GM21717 (cell line): ENCODE results near the gene MESD.

Experiments used
- ATAC-seq: cut with Tn5 transposase; IDR thresholded peaks from one replicate; pipeline ENCODE4 v1.9.1; 2021; ENCODE audit warnings: mild to moderate bottlenecking, moderate library complexity; ENCODE audit not compliant: unreplicated experiment

Gene MESD

DNA sequence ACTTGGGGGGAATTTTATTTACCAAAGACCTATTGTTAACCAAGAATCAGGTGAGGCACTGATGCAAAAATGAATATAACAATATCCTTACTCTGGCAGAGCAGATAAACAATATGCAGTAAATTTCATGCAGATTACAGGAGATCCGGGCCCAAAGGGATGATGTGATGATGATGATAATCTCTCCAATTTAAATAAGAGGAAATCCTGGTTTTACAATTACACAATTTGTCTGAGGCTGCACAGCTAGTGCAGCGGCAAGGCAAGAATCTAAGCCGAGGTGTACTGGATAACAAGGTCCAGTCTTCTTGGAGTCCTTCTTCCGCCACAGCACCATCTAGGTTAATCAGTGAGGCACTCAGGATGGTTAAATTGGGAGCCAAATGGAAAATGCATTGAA, 2.4 kb upstream of the MESD start:
- no peak for ATAC-seq

DNA sequence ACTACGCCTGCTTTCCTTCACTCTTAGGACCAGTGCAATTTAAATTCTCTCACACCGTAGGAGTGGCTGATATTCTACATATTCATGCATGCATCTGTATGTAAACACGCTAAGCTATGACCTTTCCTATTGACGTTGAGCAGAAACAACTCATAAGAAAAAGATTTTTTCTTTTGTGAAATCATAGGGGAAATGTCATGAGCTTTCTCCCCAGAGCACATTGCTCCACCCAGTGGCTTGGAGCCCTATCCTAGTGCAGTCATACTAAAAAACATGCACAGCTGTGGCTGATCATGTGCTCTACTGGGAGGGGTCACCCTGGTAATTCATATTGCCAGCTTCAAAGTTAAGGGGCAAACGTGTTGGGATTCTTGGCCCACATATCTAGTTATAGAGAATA, 1.8 kb upstream of the MESD start:
- no peak for ATAC-seq

DNA sequence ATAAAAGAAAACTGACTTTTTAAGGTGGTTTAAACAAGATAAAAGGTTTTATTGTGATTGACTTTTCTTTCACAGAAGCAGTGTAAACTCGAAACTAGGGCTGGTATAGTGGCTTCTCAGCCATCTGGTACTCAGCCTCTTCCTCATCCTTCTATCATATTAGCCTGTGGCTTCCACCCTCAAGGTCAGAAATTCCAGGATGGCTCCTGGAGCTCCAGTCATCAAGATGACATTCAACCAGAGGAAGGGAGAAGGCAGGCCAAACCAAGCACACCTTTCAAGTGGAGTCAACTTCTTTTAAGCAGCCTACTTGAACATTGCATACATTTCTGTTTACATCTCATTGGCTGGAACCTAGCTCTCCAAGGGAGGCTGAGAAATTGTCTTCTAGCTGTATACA, 1.3 kb upstream of the MESD start:
- ATAC-seq = no peak

DNA sequence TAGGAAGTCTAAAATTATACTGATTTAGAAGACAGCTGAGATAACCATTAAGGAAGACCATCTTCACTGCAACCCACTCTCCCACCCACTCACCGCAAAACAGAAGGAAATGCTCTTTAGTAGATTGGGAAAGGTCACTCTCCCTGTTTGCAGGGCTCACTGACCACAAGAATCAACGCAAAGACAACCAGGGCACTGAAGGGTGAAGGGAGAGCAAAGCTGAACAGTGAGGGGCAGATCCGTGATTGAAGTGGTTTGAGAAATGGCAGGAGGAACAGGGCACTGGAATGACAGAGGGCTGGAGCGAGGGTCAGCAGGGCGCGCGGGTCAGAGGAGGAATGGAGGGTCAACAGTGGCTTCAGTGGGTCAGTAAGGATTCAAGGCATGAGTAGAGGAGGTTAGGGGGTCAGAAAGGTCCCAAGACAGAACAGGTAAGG, 520 bp downstream of the MESD start:
- ATAC-seq = peak; percentile 3

DNA sequence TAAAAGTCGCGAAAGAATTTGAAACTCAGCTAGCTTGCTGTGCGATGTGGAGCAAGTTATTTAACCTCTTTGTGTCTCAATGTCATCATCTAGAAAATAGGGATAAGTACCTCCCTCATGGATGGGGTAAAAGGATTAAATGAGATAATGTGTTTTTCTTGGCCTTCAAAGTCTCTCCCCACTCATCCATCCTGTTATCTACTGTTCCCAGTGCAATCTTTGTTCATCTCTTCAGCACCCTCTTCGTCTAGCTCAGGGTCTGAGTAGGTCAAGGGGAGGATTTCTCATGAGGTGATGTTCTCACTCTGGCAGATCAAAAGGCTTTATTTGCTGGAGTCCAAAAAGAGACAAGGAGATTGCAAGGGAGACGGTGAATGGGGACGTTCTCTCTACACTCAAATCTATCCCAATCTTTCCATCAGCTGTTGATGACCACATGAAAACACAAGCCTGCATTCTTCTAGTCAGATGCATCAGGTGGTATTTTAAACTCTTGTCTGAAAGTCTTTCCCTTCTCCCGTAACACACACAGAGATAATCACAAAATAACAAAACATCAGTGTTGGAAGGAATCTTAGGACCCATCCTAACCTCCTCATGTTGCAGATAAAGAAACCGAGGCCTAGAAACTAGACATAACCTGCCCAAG, 1.3 kb downstream of the MESD start:
- no peak for ATAC-seq

DNA sequence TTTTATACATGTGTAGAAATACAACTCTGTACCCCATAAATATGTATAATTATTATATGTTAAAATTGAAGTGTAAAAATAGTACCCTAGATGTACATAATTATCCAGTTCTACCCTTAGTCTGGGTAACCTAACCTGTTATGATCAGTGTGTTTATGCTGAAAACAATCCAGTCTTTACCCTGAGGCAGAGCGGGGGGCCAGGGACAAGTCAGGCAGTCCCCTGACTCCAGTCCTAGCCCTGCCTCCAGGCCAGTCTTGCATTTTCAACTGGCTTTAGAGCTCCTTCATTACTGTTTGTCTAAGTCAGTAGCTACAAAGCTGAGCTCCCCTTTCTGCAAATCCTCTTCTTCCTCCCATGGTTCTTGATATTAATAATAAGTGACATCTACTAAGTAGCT, 3.1 kb downstream of the MESD start:
- no peak for ATAC-seq

DNA sequence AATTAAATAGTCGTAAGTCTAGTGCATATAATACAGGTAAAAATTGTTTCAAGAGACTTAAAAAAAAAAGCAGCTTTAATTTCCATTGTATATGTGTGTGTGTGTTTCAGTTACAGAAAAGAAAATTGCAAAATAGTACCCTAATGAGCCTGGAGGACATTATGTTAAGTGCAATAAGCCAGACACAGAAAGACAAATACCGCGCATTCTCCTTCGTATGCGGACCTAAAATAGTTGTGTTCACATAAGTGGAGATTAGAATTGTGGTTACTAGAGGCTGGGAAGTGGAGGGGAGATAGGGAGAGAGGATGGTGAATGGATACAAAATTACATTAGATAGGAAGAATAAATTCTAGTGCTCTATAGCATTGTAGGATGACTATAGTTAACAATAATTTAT, 3.6 kb downstream of the MESD start:
- no peak for ATAC-seq

DNA sequence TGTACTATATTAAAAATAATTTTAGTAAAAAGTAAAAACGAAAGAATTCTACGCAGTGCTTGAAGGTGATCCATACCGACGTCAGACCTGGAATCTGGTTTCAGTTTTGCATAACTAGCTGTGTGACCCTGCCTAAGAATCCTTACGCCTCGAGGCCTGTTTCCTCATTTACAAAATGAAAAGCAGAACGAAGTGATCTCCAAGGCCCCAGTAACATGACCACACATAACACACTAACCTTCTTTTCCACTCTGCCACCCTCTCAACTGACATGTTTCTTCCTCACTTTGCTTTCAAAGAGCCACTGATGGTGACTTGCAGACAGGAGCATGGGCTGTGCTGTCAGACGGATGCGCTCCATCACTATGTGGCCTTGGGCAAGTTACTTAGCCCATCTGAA, 4.8 kb downstream of the MESD start:
- no peak for ATAC-seq

DNA sequence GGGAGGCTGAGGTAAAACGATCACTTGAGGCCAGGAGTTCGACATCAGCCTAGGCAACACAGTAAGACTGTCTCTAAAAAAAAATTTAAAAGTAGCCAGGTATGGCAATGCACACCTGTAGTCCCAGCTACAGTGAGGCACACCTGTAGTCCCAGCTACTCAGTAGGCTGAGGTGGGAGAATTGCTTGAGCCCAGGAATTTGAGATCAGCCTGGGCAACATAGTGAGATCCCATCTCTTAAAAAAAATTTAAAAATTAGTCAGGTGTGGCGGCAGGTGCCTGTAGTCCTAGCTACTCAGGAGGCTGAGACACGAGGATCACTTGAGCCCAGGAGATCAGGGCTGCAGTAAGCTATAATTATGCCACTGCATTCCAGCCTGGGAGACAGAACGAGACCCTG, 6.8 kb downstream of the MESD start:
- ATAC-seq = no peak

DNA sequence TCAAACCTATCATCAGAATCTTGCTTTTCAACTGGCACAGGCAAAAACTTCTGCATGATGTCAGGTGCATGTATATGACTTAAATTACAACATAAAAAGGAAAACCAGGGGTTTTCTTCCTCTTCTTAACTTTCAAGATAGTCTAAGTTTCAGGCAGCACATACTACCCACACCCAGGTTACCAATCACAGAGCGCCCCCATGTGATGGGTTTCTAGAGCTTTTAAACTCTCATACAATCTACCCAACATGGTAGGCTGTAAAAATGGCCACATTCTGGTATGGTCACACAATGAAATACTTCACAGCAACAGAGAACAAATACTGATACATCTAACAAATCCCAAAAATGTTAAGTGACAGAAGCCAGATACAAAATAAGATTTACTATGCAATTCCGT, 7.4 kb downstream of the MESD start:
- no peak for ATAC-seq

DNA sequence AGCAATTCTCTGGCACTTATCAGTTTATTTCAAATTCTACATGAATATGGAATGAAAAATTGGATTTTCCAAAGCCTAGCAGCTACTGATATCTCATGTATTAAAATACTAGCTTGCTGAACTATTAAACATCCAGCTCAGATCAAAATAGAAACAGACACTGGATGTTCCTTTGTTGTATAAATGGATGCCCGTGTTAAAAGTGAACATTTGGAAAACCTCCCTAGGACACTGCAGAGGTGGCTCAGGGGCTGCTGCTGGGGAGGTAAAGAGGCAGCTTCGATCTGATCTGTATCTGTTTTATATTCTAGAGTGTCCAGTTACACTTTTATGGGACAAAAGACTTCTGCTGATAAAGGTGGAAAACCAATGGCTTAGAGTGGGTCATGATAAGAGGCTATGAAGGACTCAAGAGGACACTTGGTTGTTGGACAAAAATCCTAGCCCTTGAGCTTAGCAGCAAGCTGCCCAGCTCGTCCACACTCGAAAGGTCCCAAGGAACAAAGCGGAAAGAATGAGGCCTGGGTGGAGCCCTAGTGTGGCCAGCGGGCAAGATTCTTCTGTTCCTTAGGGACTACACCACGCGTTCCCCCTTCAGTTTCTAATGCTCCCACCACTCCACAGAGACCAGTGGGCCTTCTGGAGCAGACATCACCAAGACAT, 9.9 kb downstream of the MESD start:
- ATAC-seq = no peak

DNA sequence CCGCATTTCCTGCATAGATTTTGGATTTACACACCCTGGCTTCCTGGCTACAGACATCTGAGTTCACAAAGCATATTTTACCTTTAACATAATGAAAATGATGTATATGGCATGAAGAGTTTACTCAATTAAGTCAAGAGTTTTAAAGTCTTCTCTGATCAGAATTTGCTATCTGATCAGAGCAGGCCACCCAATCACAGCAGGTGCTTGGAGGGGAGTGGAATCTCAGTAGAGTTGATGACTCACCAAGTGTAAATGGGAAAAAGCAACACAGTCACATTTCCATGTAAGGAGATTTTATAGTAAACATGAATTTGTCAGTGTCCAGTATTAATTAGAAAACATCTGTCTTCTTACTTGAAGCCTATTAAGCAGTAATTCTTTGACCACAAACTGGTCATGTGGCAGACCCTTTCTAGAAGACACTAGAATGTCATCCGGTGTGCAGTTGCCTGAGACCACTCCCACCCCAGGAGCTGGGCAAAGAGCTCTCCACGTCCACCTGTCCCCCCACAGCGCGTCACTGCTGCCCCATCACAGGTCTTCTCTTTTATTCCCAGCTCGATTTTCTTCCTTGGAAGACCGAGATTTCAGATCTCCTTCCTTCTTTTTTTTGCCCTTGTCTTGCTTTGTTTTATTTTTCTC, 10.8 kb downstream of the MESD start:
- no peak for ATAC-seq

DNA sequence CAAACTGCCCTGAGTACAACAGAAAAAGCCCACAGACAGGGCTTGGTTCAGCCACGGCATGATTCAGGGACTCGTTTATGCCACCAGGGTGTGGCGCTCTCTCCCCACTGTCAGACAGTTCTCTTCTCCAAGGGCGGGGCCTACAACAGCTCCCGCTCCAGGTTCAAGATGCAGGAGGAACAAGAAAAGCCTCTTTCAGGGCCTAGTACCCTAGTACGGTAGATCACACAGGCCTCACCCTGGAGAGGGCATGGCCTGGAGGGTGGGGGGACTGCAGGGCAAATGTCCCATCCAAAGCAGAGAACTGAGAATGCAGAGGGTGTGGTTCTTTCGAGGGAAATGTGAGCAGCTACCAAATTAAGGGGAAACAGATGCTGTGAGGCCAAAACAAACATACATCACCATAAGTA, 12.0 kb downstream of the MESD start:
- ATAC-seq = no peak

DNA sequence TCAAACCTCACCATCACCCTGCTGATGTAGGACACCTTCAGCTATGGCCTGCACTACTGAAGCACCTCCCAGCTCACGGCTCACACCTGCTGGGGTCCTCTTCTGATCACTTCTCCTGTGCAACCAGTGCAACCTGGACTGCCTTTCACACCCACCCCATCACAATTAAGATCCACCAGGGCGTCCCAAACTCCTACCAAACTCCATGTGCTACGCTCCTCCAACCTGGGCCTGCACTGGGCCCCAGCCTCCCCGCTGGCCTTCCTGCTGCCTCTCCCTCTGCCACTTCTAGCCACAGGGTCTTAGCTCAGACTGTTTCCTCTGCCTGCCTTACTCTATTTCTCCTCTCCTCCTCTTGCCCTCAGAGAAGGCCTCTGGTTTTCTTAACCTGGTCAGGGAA, 12.8 kb downstream of the MESD start:
- no peak for ATAC-seq

DNA sequence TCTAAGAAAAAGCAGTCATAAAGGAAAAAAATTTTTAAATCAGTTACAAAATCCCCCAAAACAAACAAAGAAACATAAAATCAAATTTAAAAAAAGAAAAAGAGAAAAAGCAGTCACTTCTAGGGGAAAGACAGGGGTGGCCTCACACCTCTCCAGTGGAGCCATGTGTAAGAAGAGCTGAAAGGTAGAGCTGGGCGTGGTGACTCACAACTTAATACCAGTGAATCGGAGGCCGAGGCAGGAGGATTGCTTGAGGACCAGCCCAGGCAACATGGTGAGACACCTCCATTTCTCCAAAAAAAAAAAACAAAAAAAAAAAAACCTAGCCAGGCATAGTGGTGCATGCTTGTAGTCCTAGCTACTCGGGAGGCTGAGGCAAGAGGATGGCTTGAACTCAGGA, 14.7 kb downstream of the MESD start:
- no peak for ATAC-seq

DNA sequence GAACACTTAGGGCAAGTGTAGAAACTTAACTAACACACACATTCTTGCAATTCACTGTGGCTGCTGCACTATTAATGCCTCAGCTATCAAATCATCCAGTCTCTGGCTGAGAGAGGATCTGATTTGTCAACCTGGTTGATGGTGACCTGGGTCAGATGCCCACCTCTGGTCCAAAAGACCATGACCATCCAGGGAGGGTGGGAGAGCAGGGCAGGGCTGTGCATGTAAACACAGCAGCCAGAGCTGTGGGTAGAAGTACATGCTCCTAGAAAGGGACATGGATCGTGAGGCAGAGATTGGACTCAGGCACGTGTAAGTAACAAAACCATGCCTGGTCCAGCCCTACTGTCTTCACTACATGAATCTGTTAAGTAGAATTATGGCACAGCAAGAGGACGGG, 17.3 kb downstream of the MESD start:
- ATAC-seq = no peak

DNA sequence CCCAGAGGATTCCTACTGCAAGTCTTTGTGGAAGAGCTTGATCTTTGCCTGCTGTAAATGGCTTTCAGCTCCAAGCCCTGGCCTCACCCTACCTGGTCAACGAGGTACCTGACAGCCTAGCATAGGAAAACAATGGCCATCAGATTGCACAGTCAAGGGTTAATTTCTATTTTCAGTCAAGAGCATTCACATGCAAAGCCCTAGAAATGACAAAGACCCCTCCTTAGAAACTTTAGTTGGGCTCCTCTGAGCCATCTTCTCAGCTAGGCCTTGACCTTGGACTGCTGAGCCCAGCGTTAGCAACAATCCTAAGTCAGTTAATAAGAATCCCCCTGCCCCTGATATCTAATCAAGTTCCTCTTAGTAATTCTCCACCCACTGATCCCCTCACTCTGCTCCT, 18.5 kb downstream of the MESD start:
- ATAC-seq = no peak

DNA sequence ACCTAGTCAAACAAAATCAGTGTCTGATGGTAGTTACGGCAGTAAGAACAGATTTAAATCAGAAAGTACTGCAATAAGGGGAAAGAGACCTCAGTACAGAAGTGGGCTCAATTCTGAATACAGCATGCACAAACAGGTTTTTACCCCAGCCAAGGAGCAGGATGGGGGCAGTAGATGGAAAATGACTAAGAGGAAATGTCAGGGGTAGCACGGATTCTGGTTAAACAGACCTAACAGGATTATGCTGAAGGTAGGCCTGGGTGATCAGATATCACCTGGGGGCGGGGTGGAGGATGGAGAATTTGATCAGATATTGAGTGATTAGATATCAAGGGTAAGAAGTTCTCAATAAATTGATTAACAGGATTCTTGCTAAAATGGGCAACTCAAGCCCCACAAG, 19.0 kb downstream of the MESD start:
- no peak for ATAC-seq

DNA sequence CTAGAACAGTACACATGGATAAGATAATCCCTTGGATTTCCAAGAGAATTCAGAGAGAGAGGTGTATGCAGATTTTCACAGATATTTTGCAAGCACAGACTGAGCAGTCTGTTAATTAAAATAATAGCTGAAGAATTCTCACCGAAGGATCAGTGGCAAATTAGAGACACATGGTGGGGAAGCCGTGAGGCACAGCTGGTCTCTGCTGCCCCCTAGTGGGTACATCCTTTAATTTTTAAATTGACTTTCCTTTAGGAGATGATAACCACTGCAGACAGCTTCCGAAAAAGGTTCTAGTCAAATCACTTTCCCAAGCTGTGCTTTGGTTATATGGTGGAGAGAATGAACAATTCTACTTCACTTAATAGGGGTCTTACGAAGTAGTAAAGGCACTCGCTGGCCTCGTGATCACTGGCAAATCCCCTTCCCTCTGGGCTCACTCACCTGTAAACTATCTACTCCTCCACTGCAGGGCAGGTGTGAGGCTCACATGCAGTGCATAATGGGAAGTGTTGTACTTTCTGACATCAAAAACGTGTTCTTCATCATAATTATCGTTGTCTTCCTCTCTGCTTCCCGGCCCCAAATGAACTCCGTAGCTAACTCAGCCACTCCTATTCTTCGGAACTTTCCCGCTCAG, 19.5 kb downstream of the MESD start:
- ATAC-seq = no peak

DNA sequence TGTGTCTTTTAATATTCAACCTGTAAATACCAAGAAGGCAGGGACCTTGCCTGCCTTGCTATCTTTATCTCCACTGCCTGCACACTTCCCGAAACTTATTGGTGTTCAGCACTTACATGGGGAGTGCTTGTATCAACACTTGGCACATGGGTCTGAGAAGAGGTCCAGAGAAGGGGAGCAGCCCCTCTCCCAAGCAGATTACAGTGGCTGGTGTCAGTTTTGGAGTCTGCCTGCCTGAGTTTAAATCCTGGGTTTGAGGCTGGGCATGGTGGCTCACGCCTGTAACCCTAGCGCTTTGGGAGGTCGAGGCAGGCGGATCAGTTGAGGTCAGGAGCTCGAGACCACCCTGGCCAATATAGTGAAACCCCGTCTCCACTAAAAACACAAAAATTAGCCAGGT, 20.3 kb downstream of the MESD start:
- no peak for ATAC-seq

DNA sequence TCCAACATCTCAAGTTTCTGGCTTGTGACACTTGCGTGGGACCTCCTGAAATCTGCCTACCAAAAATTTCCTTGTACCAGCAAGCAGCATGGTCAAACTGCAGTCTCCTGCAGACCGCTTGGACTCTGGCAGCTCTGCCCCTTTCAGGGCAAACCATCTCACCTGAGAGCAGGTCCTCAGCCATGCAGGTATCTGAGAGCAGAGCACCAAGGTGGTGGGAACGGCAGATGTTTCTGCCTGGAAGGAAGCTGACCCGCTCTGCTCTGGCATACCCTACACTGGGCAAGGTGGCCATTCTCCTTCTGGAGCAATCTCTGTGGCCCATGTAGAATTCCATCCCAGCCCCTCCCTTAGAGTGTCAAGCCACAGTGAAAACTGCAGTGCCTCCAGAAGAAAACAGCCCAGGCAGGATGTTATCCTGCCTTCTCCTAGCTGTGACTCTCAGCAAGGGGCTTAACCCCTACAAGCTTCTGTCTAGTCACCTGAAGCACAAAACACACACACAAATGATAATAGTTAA, 21.6 kb downstream of the MESD start:
- no peak for ATAC-seq

DNA sequence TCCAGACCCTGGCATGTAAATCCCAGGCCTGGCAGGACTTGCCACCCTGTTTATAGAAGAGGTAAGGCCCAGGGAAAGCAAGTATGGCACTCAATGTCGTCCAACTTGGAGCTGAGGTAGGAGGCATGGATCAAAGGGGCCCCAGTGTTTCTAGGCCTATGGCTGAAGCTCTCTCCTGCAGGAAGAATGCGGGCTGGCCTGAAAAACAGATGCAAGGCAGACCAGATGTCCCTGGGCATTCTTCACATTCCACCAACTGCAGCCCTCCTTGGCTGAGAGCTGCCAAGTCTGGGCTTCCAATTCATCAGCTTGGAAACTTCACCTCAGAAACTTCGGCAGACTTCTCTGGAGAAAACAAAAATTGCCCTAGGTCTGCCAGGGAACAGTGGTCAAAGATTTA, 22.2 kb downstream of the MESD start:
- ATAC-seq = no peak
